ENCODE results near the gene FGF12. TPM values are rescaled to one million over a fixed set of nuclear protein-coding genes. Genes with fewer than 3 reads are reported as not detected.

Gene FGF12
- total RNA-seq, 2 experiments from 2014 or later = not detected

DNA sequence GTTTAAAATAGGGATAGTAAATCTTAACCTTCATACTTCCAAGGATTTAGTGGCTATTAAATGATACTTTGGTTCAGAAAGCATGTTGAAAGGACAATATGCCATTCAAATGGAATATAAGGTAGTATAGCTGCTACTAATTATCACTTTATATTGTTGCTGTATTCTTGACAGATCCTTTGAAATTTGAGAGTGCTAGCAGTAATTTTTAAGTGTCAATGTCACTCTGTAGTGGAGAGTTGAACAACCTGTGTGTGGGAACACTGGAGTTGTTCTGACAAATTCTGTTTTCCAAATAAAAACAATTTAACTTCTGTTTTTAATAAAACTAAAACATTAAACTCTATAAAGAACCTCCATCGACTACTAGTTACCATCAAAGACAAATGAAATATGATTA is 565.7 kb downstream of the FGF12 start:
- intact Hi-C loops (cut with DNase I, micrococcal nuclease) = no loop called here
- Mint-ChIP-seq H3K27me3 (peaks cover 12% of the 10 kb centered on the region), H3K36me3 (ENCODE audit: low read depth) (no peaks in the 10 kb centered on the region), H3K4me1 (ENCODE audit: low read depth) (no peaks in the 10 kb centered on the region), H3K27ac (no peak overlapping the region), H3K9me3 (no peaks in the 10 kb centered on the region), H3K4me3 (no peak overlapping the region)
- ChIA-PET CTCF (no interaction called here), POLR2A (no interaction called here)
- Histone ChIP-seq H3K27ac (ENCODE audit: low read depth in 1 of 2, low read length in 2 of 2) (no peak overlapping the region), H3K4me3 (ENCODE audit: low read length) (no peak overlapping the region), H3K9me3 (ENCODE audit: control insufficient read depth in 1 of 2, insufficient read depth in 1 of 2, low read length in 2 of 2) (no peaks in the 10 kb centered on the region), H3K4me1 (ENCODE audit: insufficient read depth, low read length) (no peaks in the 10 kb centered on the region), H3K27me3 (ENCODE audit: control insufficient read depth in 1 of 2, insufficient read depth in 2 of 2, low read length in 2 of 2) (no peaks in the 10 kb centered on the region), H3K36me3 (ENCODE audit: insufficient read depth, low read length) (no peaks in the 10 kb centered on the region)
- ATAC-seq (ENCODE audit: poor library complexity) (no peak), DNase-seq (no peak)
- TF ChIP-seq, protein P1, sequence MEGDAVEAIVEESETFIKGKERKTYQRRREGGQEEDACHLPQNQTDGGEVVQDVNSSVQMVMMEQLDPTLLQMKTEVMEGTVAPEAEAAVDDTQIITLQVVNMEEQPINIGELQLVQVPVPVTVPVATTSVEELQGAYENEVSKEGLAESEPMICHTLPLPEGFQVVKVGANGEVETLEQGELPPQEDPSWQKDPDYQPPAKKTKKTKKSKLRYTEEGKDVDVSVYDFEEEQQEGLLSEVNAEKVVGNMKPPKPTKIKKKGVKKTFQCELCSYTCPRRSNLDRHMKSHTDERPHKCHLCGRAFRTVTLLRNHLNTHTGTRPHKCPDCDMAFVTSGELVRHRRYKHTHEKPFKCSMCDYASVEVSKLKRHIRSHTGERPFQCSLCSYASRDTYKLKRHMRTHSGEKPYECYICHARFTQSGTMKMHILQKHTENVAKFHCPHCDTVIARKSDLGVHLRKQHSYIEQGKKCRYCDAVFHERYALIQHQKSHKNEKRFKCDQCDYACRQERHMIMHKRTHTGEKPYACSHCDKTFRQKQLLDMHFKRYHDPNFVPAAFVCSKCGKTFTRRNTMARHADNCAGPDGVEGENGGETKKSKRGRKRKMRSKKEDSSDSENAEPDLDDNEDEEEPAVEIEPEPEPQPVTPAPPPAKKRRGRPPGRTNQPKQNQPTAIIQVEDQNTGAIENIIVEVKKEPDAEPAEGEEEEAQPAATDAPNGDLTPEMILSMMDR (IDR thresholded peaks at IDR 0.05) = no peak

DNA sequence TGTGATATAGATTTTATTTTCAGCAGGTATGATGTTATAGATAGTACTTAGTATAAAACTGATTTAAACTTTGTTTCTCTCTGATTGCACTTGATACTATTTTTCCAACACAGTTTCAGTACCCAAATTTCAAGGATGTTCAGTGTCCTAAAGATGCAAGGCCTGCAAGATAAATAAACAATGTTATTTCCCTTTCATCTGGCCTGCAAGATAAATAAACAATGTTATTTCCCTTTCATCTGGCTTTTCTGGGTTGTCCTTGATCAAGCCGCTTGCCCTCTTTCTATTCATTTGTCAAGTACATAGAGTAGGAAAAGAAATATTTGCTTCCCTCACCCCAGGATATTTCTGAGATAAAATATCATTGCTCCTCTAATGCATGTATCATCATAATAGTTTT is 571.0 kb downstream of the FGF12 start:
- Mint-ChIP-seq H3K4me3 (no peak overlapping the region), H3K4me1 (ENCODE audit: low read depth) (no peaks in the 10 kb centered on the region), H3K9me3 (no peaks in the 10 kb centered on the region), H3K27me3 (peaks cover 25% of the 10 kb centered on the region), H3K36me3 (ENCODE audit: low read depth) (no peaks in the 10 kb centered on the region), H3K27ac (no peak overlapping the region)
- Histone ChIP-seq H3K9me3 (ENCODE audit: control insufficient read depth in 1 of 2, insufficient read depth in 1 of 2, low read length in 2 of 2) (no peaks in the 10 kb centered on the region), H3K4me1 (ENCODE audit: insufficient read depth, low read length) (no peaks in the 10 kb centered on the region), H3K27me3 (ENCODE audit: control insufficient read depth in 1 of 2, insufficient read depth in 2 of 2, low read length in 2 of 2) (no peaks in the 10 kb centered on the region), H3K36me3 (ENCODE audit: insufficient read depth, low read length) (no peaks in the 10 kb centered on the region), H3K27ac (ENCODE audit: low read depth in 1 of 2, low read length in 2 of 2) (no peak overlapping the region), H3K4me3 (ENCODE audit: low read length) (no peak overlapping the region)
- intact Hi-C loops (cut with DNase I, micrococcal nuclease) = no loop called here
- DNase-seq = no peak
- no peak for ATAC-seq (ENCODE audit: poor library complexity)
- ChIA-PET POLR2A (no interaction called here), CTCF (no interaction called here)
- TF ChIP-seq, protein P1 (IDR thresholded peaks at IDR 0.05) = no peak

DNA sequence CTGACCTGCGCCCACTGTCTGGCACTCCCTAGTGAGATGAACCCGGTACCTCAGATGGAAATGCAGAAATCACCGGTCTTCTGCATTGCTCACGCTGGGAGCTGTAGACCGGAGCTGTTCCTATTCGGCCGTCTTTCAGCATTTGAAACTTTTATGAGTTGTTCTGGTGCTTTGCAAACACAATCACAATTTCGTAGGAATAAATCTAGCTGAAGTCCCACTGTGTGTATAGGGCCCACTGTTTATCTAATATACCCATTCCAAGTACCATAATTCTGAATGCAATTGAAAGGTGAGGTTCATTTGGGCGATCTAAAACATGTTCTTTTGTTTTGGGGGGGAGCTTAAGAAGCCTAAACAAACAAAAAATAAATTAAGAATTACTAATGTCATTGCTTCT is 572.1 kb downstream of the FGF12 start:
- Mint-ChIP-seq H3K36me3 (ENCODE audit: low read depth) (no peaks in the 10 kb centered on the region), H3K4me3 (no peak overlapping the region), H3K27me3 (peaks cover 23% of the 10 kb centered on the region), H3K9me3 (no peaks in the 10 kb centered on the region), H3K27ac (no peak overlapping the region), H3K4me1 (ENCODE audit: low read depth) (no peaks in the 10 kb centered on the region)
- intact Hi-C loops (cut with DNase I, micrococcal nuclease) = no loop called here
- ATAC-seq (ENCODE audit: poor library complexity) (no peak), DNase-seq (no peak)
- H3K9me3 ChIP-seq (ENCODE audit: control insufficient read depth in 1 of 2, insufficient read depth in 1 of 2, low read length in 2 of 2) = no peaks in the 10 kb centered on the region
- H3K27ac ChIP-seq (ENCODE audit: low read depth in 1 of 2, low read length in 2 of 2) = no peak overlapping the region
- TF ChIP-seq, protein P1 (IDR thresholded peaks at IDR 0.05) = no peak
- ChIA-PET POLR2A (no interaction called here), CTCF (no interaction called here)
- no peaks in the 10 kb centered on the region for H3K27me3 ChIP-seq (ENCODE audit: control insufficient read depth in 1 of 2, insufficient read depth in 2 of 2, low read length in 2 of 2)
- no peaks in the 10 kb centered on the region for H3K4me1 ChIP-seq (ENCODE audit: insufficient read depth, low read length)
- H3K36me3 ChIP-seq (ENCODE audit: insufficient read depth, low read length) = no peaks in the 10 kb centered on the region
- no peak overlapping the region for H3K4me3 ChIP-seq (ENCODE audit: low read length)
